ENCODE measurements around the gene CDC123.
"Not testable (repeated sequence)": the region's sequence is repeated elsewhere in the genome, so short reads cannot be mapped to it uniquely, and the experiment has no call there.

- not testable (repeated sequence) for TF ChIP-seq POLR2A, CTCF (IDR thresholded peaks at IDR 0.05)
Measured at GRCh38 chr10:12250702-12251101, 54.7 kb downstream of the CDC123 start.

Measured in adrenal gland (tissue), 5 donors.